Ishikawa (cell line): ENCODE results near the gene MRGPRX2.

ENCODE experiments used
- MAX ChIP-seq: IDR thresholded peaks from 2 replicates; pipeline ENCODE4 v1.6.1; 2012
- RAD21 ChIP-seq: IDR thresholded peaks from 2 replicates; pipeline ENCODE4 v1.6.1; 2012; ENCODE audit warnings: low read depth
- USF1 ChIP-seq: IDR thresholded peaks from 2 replicates; pipeline ENCODE4 v1.6.1; 2012

- TF ChIP-seq USF1 (no peak), RAD21 (no peak), MAX (no peak)
Observed at GRCh38 chr11:19050281-19050680, 10.2 kb downstream of the MRGPRX2 start.
